CD4-positive, alpha-beta T cell treated with Interleukin-12 subunit alpha and Interleukin-12 subunit beta, for 1 hour (primary cell): ENCODE data around the gene PRKCE.

Experiments used
- DNase-seq: peaks from one replicate; pipeline ENCODE4 v3.0.0-alpha.2; 2020

The PRKCE gene

DNA sequence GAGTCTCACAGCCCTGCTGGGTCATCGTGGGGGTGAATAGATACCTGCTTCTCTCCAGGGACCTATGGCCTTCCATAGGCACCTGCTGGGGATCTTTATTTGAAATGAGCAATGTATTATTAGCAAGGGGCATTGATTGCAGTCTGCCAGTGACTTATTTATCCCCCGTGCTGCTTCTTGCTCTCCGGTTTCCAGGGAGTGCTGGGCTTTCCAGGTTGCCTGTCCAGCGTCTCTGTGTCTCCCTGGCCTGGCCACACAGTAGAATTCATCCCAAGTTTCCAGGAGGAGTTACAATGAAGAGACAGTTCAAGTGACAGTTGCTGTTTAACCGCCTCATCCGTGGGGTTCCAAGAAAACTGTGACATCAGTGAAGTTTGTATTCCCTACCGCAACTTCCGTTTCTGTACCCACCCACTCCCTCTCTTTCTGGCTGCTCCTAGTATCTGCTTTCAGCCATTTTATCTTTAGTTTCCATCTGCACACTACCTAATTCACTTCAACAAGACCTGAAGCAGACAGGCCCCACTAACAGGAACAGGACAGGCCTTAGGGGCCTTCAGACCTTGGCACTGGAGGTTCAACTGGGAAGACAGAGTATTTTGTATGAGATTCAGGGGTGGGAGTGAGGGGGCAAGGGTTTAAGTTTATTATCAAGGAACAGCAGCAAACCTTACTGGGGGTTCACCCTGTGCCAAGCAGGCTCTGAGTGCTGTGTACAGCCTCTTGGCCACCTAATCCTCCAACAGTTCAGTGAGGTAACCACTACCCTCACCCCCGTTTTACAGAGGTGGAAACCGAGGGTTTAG is 134.8 kb downstream of the PRKCE start:
- no peak for DNase-seq

DNA sequence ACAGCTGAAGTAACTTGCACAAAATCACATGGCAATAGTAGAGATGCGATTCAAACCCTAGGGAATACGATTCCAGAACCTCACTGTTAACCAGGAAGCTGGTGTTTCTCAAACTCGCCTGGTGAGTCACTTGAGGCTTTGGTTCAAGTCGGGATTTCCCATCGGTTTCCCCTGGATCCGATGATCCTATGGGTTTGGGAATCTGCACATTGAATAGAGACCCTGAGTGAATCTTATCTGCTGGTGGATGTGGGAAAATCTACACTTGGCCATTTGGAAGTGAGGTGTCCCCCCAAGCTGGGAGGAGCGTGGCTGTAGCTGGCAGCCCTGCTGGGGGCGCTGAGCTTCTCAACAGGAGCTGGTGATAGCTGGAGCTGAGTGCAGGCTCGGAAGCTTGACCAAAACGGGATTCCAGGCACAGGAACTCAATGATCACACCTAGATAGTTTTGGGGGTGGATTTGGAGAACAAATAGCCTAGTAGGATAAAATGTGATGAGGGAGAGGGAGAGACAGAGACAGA is 135.4 kb downstream of the PRKCE start:
- no peak for DNase-seq

DNA sequence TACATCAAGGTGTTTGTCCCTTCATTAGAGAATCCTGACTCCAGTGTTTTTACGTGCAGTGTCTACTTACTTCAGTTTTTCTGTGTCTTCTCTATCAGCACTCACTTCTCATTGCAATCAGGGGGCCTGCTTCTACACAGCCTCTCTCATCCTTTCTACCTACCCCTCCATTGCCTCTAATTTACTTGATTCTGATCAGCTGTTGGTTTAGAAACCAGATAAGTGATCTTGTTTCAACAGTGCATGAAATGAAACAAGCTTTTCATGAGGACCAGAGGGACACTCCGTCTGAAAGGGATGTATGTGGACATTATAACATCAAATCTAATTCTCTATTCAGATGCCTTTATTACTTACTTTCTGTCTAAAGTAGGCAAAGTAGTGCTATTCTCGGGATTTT is 136.9 kb downstream of the PRKCE start:
- DNase-seq = no peak

DNA sequence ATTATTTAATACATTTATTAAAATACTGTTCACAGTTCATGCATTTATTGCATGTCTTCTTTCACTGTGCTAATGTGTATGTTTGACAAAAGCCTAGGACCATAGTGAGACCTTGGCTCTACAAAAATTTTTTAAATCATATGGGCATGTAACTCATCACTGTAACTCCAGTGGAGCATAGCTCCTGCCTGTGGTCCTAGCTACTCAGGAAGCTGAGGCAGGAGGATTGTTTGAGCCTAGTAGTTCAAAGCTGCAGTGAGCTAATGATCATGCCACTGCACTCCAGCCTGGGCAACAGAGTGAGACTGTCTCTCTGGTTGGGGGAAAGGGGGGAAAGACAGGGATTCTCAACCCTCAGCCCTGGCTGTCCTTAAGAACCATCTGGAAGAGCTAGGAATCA is 137.8 kb downstream of the PRKCE start:
- no peak for DNase-seq

DNA sequence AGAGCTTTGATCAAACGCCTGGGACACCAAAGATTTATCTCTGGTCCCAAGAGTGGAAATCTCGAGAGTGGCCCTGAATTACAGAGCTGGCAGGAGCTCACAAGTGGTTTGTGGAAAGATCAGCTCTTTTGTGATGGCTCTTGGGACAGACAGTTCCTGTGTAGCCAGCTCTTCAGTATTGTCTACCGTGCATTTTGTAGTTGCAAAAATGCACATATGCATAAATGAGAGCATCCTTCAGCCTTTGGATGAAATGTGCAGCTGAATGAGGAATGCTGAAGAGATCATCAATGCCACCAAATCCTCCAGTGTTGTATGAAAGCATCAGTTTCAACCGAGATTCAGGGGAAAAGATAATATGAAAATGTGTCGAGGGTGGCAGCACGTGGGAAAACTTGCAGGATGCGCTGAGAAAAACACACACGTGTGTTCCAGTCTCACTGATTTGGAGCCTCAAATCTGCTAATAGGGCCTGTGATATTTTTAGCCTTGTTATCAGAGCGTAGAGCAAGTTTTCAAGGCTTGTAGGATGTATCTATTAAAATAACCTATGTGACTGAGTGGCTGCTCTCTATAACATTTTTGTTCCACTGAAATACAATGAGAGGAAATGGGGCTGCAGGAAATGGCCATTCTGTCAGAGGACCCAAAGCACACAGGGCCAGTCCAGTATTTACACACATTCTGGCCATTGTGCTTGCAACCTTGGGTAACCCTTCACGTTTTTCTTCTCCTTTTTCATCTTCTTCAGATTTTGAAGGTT is 138.7 kb downstream of the PRKCE start:
- DNase-seq = no peak

DNA sequence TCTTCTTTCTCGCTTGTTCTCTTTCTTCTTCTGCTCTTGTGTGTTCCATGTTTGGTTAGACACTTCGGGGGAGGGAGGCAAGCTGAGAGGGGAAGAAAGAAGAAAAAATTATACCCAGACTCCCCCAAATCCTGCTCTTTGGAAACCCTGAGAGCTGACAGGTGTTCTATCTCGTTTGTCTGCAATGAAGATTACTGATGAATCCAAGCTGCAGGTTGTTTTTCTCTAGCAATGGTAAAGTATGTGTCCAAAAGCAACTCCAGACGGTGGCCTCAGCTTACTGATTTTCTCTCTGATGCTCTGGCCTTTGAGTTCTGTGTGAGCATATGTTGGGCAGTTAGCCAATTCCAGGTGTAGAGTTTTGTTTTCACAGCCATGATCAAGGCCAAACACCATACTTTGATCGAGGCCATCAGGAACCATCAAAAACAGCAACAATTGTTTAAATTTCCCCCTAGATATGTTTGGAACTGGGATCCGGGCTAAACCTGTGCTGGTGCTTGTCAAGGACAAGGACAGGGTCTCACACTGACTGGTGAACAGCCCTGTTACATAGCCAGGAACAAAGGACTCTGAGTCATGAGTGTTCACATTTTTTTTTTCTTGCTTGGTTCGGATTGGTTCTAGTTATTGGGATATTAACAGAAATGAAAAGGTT is 142.0 kb downstream of the PRKCE start:
- no peak for DNase-seq

DNA sequence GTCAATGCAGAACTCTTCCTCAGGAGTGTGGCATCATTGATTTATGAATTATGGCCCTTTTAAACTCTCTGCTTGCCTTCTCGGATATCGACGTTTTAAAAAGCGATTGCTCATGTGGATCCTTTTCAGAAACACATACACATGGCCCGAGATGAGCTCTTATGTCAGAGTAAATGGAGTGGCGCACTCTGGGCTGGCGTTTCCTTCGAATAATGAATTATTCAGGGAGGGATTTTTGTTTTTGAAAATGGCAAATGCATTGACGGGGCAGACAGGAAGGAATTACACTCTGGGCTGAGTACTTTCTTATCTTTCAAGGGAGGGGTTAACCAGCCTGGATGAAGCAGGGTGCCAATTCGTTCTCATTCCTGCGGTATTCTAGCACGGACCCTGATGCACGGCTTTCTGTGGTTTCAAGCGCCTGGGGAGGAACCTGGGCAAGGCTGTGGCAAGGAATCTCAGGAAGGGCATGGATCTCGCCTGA is 142.7 kb downstream of the PRKCE start:
- no peak for DNase-seq

DNA sequence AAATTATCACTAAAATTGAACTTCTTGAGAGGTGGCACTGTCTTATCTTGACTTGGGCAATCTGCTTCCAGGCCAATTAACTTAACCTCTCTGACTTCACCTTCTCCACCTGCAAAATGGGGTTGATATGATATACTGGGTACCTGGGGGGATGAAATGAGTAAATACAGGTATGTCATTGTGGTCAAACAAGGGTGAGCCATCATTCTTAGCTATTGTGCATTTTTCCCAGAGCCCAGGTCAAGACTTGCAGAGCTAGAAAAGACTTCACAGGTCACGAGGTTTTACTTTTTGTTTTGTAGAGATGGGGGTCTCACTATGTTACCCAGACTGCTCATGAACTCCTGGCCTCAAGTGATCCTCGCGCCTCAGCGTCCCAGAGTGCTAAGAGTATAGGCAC is 145.0 kb downstream of the PRKCE start:
- DNase-seq = no peak

DNA sequence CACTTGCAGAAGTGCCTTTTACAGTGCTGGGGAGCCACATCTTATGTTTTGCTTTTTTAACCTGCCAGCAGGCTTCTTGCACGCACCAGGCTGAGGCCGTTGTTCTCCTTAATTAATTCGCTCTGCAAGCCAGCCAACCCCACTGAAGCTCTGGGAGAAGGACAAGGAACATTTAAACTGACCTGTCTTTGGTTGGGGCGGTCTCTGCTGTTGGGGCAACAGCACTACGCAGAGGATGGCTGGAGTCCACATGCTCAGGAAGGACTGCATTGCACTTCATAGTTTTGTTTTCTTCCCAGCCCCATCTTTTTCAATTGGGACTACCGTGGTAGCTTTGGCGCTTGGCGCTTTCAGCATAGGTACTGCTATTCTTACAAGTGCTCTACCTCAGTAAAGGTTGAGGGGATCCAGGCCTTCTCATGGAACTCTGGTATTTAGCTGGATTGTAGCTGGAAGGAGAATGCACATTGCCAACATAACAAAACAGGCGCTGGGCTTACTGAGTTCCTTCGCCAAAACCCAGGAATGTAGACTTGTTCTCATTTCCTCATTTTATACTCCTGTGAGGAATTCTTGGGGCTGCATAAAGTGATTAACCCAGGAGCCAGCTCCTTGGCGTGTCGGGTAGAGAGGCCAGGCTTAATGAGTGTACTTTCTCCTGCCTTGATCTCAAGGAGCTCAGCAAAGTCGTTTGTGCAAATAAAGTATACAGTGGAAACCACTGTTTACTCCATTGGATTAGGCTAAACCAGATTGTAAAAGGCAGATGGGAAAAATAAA is 146.2 kb downstream of the PRKCE start:
- no peak for DNase-seq

DNA sequence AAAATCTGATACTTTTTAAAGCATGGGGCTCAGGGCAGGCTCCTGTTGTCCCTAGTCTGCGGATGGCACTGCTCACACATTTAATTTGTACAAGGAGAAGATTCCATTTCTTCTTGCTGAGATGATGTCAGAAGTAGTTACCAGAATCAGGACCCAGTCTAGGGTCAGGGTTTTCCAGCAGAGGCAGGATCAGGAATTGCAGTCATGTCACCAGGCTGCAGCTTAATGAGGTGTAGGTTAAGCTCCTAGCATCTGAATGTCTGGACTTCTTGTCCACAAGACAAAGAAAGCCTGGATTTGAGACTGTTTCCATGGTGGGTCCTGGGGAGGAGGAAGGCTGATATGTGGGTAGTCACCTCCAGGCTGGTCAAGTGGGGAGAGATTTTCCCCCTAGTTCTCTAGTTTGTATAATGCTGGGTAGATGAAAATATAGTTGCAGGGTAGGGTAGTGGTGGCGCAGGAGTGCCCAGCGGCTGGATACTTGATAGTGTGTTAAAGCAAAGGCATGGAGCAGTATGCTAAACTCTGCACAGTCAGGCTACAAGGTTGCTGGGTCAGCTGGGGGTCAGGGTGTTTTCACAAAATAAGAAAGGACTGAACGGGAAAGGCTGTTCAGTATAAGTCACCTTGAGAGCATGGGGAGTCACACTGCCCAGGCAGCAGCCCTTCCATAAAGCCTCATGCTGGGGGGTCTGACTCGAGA is 148.4 kb downstream of the PRKCE start:
- DNase-seq = no peak

DNA sequence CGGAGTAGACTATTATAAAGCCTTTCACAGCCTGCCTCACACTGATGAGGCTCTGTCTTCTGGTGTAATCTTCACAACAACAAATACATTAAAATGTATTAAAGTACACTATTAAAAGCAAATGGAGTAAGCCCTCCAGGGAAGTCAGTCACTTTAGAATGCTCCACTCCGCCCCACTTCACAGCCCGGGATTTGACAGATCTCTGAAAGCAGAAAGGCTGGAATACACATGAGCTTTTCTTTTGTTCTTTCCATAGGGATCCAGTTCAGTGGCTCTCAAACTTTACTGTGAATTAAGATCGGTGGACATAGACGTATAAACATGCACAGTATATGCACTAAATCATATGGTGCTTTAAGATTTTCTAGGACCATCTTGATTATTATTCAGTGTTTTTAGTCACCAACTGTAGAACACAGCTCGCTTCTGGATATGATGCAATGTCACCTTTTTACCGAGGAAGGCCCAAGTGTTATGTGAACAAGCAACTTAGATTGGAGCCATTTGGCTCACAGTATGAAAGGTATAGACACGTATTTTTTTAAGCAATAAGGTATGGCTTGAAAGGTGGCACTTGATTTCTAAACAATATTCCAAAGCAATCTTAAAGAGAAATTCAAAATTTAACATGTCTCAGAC is 151.1 kb downstream of the PRKCE start:
- no peak for DNase-seq

DNA sequence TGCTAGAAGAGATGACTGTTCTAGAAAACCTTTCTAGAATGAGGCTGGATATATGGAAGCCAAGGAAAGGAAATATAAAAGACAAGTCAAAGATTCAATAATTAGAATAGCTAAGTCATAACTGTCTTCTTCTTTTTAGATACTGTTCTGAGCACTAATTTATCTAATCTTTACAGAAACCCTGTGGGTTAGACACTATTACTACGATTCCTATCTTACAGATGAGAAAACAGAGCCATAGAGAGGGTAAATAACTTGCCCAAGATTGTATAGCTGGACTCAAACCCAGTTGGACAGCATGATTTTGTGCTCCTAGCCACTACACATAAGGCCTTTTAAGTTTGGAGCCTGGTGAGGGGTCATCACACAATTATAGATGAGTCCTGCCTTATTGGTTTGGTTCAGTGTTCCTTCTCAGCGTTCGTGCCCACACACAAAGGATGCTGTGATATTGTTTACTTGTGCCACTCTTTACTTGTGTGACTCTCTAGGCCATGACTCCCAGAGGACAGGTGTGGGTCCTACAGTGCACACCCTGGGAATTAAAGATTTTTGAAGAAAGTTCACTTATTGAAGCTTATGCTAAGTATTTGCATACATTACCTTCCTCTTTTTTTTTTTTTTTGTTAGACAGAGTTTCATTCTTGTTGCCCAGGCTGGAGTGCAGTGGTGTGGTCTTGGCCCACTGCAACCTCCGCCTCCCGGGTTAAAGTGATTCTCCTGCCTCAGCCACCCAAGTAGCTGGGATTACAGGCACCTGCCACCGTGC is 153.7 kb downstream of the PRKCE start:
- no peak for DNase-seq

DNA sequence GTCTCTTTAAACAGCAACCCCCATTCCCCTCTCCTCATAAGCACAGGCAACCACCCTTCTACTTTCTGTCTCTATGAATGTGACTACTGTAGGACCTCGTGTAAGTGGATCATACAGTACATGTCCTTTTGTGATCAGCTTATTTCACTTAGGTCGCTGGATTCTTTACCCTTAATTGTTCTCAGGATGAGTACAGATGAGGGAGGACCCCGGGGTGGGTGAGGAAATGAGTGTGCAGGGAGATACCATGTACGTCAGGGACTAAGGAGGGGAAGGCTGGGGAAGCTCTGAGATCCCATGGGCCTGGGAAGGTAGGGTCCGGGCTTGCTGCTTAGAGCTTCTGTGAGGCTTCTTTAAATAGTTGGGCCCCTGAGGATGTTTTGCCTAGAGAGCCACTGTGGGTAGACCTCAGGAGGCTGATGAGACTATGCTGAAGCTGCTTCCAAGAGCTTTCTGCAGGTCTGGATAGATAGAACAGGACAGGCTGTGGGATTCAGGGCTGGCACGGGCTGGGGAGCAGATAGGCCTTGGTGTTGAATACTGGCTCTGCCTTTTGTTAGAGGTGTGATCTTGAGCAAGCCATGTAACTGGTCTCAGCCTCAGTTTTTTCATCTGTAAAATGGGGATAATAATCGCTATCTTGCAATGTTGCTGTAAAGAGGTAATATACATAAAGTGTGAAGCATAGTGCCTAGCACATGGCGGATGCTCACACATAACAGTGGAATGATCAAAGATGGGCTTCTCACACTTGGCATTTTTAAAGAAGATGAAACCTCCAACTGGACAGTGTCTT is 155.3 kb downstream of the PRKCE start:
- DNase-seq = no peak

DNA sequence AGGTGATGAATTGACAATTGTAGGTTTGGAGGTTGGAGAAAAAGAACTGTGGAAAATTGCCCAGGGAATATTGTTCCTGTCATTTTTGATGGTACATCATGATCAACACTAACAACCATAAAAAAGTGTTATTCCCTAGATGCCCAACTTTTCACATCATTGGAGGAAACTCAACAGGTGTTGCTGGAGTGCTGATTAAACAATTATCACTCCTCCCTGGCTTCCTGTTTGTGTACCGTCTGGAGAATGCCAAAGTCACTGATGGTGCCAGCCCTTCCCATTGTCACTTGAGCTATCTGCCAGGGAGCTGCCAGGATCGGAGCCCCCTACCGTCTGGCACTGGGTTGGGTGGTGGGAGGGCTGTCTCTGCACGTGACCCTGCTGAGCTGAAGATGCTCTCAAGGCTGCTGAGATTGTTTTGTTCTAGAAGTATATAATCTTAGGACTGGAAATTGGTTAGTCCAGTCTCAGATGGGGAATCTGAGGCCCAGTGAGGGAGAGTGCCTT is 156.9 kb downstream of the PRKCE start:
- DNase-seq = no peak

DNA sequence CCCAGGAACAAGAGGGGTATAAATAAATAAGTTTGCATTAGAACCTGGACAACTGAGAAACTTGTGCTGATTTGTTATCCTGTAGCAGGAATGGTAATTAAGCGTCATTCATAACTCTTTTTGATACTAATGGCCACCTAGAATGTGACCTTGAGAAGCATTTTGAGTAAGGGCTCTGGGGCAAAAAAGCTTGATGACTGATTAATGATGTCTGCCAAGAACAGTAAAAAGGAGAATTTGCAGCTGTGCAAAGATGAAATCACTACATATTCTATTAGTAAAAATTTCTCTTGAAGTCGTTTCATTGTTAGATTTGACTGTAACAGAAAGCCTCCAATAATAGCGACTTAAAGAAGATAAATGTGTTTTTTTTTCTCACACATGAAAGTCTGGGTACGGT is 157.7 kb downstream of the PRKCE start:
- no peak for DNase-seq

DNA sequence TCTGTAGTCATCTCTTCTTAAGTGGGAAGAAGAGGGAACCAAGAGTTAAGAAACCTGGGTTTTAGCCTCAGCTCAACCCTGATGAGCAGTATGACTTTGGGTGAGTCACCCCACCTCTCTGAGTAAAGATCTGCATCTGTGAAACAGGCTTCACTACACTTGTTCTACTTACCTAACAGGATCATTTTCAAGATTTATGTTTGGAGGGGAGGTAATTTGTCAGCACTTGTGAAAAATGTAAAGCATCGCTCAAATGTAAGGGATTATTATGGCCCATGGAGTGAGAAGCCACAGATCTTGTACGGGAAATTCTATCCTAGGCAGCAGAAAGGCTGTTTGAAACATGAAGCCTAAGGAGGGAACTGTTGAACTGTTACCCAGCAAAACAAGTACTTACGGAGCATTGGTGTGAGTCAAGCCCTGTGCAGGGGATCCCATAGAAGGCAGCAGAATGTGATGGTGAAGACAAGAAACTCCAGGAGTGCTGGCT is 160.6 kb downstream of the PRKCE start:
- DNase-seq = no peak

DNA sequence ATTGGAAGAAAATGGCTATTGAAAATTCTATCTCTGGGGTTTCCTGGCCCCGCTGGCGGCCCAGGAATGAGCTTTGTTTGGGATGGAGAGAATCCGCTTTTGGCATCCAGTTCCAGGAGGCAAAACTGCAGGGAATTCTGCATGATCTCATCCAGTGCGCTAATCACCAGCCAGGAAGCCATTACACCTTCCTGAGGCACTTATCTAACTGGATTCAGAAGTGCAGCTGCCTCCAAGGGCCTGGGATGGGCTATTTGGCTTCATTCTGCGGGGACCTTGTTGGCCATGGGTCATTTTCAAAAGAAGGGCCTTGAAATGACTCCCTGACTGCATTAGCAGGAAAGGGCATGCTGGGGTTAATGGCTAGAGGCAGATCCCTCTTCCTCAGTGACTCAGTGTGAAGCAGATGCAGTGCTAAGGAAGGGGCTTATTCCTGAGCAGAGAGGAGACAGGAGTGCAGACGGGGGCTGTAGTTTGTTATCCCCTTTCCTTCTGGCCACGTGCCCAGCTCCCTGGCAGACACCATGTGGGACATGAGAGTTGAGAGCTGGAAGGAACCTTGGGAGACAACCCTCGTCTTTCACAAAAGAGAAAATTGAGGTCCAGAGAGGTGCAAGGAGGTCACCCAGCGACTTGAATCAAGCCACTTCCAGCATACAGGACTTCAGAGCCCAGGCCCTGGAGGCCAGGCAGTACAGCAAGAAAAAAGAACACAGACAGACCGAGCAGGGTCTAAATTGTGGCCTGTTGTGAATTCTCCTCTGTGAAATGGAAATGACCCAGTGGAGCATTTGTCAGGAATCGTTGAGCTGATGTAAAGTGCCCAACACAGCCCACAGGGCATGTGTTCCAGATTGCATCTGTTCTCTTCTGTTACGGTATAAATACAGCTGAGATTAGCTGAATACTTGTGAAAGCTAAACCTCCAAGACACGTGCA is 161.8 kb downstream of the PRKCE start:
- DNase-seq = no peak

DNA sequence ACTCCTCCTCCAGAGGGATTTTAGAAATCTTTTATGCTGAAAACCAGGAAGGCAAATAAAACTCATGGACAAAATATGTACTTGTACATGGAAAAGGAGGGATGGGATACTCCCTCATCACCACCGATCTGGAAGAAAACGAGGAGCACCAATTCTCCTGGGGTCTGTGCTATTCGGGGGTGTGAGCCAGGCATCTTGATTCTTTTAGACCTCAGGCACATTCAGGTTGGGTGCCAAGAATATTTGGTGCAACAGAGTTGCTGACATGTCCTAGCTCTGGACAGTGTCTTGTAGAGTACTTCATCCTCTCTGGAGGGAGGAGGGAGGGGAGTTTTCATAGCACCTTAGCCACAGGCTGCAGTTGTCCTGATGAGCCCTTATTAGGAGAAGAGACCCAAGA is 163.0 kb downstream of the PRKCE start:
- no peak for DNase-seq
